Tibial nerve (tissue), 3 donors: ENCODE measurements around the gene AFM.

Experiments used
- POLR2A ChIP-seq, 2 donors: fragments of 450-650 bp; IDR thresholded peaks; one replicate each; pipeline ENCODE4 v1.6.1; 2017; ENCODE audit warnings: antibody characterized with exemption in 2 of 2, mild to moderate bottlenecking in 2 of 2, moderate library complexity in 2 of 2
- TF ChIP-seq, protein P1 (sequence below), 5 experiments: fragments of 200-600 bp in 3 of 5; fragments of 450-650 bp in 2 of 5; sonication (generic) in 3 of 5; IDR thresholded peaks; one replicate each; pipeline ENCODE4 v1.5.1; 2016 to 2019; ENCODE audit warnings: antibody characterized with exemption in 5 of 5, mild to moderate bottlenecking in 3 of 5, moderate library complexity in 2 of 5

DNA sequence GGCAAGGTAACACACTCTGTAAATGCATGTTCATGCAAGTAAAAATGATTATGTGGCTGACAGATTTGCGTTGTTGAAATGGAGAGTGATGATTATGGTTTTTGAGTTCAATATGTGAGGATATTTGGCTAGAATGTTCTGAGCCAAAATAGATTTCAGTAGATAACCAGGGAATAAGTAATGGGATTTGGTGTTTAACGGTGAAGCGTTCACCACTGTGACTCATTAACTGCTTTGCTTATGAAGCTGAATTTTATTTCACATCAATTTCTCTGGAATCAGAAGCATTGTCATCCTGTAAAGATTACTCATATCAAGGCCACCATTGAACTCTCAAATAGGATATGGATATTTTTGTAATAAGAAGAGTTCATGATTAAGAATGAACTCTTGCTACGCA is 33.9 kb upstream of the AFM start:
- TF ChIP-seq, protein P1, sequence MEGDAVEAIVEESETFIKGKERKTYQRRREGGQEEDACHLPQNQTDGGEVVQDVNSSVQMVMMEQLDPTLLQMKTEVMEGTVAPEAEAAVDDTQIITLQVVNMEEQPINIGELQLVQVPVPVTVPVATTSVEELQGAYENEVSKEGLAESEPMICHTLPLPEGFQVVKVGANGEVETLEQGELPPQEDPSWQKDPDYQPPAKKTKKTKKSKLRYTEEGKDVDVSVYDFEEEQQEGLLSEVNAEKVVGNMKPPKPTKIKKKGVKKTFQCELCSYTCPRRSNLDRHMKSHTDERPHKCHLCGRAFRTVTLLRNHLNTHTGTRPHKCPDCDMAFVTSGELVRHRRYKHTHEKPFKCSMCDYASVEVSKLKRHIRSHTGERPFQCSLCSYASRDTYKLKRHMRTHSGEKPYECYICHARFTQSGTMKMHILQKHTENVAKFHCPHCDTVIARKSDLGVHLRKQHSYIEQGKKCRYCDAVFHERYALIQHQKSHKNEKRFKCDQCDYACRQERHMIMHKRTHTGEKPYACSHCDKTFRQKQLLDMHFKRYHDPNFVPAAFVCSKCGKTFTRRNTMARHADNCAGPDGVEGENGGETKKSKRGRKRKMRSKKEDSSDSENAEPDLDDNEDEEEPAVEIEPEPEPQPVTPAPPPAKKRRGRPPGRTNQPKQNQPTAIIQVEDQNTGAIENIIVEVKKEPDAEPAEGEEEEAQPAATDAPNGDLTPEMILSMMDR (IDR thresholded peaks at IDR 0.05) = no peak
- no peak for TF ChIP-seq POLR2A (IDR thresholded peaks at IDR 0.05)
